GM19035 (cell line): ENCODE measurements around the gene ZNF443.
"Not testable (repeated sequence)": the region's sequence is repeated elsewhere in the genome, so short reads cannot be mapped to it uniquely, and the experiment has no call there.

Source experiments
- ATAC-seq: cut with Tn5 transposase; IDR thresholded peaks from one replicate; pipeline ENCODE4 v1.9.1; 2021; ENCODE audit not compliant: unreplicated experiment

ZNF443 gene

GRCh38 chr19:12440541-12441316 is at the start of gene ZNF443:
TSS of gene ZNF443 (minus strand) at chr19:12441021. CDS start at chr19:12440914, 107 bp downstream.
- peak; percentile 97 for ATAC-seq

GRCh38 chr19:12486265-12486783 is 45.5 kb upstream of the ZNF443 start:
- ATAC-seq: not testable (repeated sequence)

- no peak for ATAC-seq
These were observed 44.8 kb upstream of the ZNF443 start for GRCh38 chr19:12485571-12485970.

- ATAC-seq: peak; percentile 14
These were observed 44.2 kb upstream of the ZNF443 start for GRCh38 chr19:12485052-12485416.

- ATAC-seq: peak; percentile 92
These were observed 43.7 kb upstream of the ZNF443 start, which contains the start of gene ZNF709 for GRCh38 chr19:12484371-12485051. TSS of gene ZNF709 (minus strand) at chr19:12484816. CDS start at chr19:12484657, 159 bp downstream.

DNA sequence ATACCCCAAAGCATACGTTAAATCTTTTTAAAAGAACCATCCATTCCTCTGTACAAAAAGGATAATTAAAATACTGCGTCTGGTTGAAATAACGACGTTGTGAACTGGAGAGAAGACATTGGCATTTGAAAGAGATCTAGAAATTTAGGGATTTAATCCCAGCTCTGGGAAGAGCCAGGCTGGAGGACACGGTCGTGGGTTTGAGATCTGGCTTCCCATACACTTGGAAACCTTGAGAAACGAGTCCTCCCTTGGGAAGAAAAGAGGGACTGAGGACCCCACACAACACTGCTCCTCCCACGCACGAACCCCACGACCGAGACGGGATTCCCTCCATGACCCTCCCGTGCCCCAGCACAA is 43.2 kb upstream of the ZNF443 start:
- no peak for ATAC-seq

DNA sequence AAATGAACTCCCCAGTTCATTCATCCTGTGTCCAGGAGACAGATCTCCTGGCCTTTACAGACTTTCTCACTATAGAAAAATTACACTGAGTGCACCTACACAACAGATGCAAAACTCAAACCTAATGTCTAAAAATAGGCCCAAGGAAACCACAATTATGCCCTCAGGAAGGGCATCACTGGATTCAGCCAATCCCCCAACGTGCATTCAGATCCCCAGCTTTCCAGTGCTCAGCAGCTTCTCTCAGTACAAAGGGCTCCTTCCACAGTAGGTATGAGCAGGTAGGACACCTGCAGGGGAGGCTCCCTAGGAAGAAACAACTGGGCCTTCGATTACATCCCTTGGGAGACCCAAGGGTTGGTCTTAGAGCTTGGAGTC is 41.7 kb upstream of the ZNF443 start:
- ATAC-seq: no peak

- ATAC-seq: no peak
These were observed 41.1 kb upstream of the ZNF443 start for GRCh38 chr19:12481781-12482508.

DNA sequence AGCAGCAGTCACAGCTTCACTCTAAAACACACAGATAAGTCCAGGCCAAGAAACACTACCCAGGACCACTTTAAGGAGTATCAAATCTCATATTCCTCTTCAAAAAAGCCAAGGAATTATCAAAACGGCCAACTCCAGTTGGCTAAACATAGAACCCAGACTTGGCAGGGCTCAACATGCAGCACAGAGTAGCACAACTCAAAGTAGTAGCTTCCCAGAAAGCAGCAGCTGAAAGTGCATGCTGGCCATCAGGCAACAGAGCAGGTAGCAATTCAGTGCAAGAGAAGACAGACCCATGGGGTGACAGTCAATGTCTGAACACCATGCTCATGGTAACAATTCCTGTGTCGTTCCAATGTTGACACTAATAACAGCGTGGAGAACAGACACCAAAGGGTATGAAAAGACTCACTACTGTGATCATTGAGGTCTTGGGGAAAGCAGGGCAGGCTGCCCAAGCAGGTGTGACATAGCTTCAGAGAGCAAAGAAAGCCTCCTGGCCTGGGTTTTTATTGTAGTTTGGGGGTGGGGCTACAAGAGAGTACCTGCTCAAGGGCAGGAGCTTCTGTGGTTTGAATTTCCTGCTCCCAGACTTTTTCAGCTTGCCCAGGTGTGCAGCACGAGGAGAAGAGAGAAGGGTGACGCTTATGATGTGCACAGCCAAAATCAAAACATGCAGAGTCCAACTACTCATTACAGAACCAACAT is 37.6 kb upstream of the ZNF443 start:
- no peak for ATAC-seq

DNA sequence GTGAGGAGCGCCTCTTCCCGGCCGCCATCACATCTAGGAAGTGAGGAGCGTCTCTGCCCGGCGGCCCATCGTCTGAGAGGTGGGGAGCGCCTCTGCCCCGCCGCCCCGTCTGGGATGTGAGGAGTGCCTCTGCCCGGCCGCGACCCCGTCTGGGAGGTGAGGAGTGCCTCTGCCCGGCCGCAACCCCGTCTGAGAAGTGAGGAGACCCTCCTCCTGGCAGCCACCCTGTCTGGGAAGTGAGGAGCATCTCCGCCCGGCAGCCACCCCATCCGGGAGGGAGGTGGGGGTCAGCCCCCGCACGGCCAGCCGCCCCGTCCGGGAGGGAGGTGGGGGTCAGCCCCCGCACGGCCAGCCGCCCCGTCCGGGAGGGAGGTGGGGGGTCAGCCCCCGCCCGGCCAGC is 26.8 kb upstream of the ZNF443 start:
- ATAC-seq: not testable (repeated sequence)

DNA sequence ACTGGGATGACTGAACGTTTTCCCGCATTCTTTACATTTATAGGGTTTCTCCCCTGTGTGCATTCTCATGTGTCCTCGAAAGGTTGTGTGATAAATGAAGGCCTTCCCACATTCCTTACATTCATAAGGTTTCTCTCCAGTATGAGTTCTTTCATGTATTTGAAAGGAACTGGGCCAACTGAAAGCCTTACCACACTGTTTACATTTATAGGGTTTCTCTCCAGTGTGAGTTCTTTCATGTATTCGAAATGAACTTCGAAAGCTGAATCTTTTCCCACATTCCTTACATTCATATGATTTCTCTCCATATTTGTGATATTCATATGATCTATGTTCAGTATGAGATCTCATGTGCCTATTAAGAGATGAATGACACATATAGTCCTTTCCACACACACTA is 24.4 kb upstream of the ZNF443 start:
- no peak for ATAC-seq

- no peak for ATAC-seq
These were observed 23.9 kb upstream of the ZNF443 start for GRCh38 chr19:12464769-12465168.

- ATAC-seq: not testable (repeated sequence)
These were observed 23.3 kb upstream of the ZNF443 start for GRCh38 chr19:12464139-12464538.

GRCh38 chr19:12453495-12453894 is 12.7 kb upstream of the ZNF443 start:
- ATAC-seq: no peak

- no peak for ATAC-seq
These were observed 10.0 kb upstream of the ZNF443 start for GRCh38 chr19:12450844-12451243.

DNA sequence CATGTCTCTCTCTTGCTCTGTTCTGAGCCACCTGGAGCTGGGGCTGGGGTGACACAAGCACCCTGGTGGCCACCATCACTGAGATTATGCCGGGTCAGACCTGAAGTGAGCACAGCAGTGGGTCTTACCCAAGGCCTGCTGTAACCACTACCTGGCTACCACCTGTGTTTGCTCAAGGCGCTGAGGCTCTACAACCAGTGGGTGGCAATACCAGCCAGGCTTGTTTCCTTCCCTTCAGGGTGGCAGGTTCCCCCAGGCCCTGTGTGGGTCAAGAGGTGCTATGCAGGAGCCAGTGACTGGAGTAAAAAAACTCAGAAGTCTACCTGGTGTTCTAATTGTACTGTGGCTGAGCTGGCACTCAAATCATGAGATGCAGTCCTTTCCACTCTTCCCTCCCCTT is 8.0 kb upstream of the ZNF443 start:
- no peak for ATAC-seq

- not testable (repeated sequence) for ATAC-seq
These were observed 908 bp downstream of the ZNF443 start for GRCh38 chr19:12439686-12440540.

DNA sequence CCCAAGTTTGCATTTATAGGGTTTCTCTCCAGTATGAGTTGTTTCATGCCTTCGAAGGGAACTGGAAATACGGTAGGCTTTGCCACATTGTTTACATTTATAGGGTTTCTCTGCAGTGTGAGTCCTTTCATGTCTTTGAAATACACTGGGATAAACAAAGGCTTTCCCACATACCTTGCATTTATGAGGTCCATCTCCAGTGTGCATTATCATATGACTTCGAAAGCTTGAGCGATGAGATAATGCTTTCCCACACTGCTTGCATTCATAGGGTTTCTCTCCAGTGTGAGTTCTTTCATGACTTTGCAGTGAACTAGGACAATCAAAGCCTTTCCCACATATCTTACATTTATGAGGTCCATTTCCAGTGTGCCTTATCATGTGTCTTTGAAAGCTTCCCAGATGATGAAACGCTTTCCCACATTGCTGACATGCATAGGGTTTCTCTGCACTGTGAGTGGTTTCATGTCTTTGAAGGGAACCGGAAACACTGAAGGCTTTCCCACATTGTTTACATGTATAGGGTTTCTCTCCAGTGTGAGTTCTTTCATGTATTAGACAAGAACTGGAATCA is 10.0 kb downstream of the ZNF443 start:
- not testable (repeated sequence) for ATAC-seq

DNA sequence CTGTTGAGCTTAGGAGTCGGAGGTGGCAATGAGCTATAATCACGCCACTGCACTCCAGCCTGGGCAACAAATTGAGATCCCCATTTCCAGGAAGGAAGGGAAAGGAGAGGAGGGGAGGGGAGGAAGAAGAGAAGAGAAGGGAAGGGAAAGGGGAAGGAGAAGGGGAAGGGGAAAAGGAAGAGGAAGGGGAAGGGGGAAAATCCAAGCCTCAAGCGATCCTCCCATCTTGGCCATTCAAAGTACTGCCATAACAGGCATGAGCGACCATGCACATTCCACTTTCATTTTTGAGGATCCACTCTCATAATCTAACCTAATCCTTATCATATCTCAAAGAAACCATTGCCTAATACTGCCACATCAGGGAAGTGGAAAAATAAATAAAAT is 14.9 kb downstream of the ZNF443 start:
- no peak for ATAC-seq
